ENCODE results near the gene SYNPO2.

Gene SYNPO2

DNA sequence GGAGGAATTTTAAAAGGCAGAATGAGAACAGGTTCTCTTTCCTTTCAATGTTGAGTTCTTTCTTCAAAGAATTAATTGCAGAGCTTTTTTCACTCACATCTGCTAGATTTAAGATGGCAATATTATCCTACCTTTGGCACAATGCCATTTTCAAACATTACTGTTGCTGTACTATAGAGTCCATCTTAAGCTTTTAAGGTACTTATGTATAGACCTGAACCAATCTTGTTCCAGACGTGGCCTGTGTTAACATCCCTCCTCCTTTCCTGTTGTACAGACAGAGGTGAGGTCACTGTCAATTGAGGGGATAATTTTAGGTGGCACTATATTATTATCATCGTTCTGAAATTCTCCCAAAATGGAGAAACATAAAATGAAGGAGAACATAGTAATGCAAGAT is 194.0 kb downstream of the SYNPO2 start:
- DNase-seq: no peak

DNA sequence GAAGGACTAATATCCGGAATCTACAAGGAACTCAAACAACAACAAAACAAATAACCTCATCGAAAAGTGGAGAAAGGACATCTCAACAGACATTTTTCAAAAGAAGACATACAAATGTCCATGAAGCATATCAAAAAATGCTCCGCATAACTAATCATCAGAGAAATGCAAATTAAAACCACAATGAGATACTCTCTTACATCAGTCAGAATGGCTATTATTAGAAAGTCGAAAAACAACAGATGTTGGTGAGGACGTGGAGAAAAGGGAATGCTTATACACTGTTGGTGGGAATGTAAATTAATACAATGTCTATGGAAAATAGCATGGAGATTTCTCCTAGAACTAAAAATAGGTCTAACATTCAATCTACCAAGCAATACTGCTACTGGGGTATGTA is 195.9 kb downstream of the SYNPO2 start:
- no peak for DNase-seq

DNA sequence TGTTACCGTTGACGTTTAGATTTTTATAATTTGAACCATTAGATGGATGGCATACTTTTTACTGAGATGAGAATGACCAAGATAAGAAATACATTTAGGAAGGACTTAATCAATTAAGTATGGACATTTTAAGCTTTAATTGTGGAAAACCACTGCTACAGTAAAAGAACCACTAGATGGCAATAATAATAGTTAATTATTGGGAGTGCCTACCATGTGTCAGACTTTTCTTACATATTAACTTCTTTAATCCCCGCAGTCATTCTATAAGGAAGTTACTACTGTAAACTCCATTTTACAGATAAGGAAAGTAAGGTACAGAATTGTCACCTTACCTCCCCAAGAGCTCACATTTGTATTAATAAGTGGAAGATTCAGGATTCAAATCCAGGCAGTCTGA is 198.5 kb downstream of the SYNPO2 start:
- DNase-seq: no peak

DNA sequence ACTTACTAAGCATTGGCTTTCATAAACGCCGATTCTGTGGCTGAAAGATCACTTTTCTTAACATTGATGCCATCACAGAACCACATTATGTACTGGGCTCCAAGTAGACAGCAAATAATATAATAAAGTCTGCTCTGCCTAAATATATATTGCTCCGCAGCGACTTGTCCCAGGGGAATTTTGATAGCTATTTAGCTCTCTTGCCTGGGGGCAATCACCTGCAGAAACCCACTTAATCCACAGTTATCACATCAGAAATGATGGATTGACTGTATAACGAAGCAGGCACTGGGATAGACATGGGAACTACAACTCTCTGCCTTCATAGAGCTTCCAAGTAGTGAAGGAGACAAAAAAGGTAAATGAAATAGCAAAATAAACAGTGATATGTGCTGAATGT is 199.0 kb downstream of the SYNPO2 start:
- no peak for DNase-seq

DNA sequence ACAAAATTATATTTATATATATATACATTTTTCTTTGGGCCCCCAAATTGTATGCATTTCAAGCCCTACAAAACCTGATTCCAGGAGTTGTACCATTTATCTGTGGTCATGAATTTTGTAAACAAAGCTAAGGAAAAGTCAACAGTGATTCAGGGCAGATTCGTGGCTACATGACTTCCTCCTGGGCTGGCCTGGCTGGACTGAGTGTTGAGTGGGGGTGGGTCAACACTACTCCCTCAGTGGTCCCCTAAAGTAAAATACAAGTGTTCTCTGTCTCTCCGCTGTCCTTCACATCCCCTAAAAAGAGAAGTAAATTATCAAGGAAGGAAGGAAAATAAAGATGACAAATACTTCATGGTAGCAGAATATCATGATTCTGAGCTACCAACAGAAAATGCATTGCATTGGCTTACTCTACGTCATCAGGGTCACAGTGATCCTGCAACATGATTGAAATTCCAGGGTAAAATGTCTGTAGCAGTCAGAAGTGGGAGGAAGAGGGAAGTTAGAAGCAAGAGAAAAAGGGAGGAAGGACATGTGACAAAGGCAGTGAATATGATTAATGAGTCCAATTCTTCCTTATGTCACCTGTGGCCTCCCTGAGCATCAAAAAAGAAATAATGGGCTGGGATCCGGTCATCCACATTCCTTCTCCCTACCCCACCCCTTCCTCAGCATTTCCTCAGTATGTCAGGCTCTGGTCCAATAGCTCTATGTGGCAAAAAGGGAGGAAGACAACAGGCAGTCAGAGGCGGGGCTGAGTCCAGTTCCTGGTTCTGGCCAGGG is 204.6 kb downstream of the SYNPO2 start:
- DNase-seq: no peak

DNA sequence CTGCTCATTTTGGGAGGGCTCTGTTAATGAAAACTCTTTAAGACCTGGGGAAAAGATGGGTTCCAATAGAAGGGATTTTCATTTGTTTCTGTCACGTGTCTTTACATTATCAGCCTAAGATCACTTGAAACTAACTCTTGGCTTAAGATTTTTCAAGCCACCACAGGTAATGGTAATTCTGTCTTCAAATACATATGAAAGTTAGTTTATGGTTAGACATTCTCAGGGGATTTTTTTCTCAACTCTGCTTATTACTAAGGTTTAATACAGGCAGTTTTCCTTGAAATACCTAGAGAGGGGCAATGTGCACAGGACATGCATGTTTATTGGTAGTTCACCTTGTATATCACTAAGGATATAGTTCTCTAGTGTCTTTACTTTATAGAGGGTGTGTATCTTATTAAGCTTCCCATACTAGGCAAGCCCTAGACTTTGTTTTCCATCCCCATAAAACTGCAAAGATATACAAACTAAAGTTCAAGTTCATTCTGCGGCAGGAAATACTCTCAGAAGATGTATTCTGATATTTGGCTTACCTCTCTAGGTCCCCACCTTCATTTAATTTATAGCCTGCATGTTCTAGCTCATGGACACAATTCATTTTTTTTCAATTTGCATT is 208.7 kb downstream of the SYNPO2 start:
- DNase-seq: no peak

DNA sequence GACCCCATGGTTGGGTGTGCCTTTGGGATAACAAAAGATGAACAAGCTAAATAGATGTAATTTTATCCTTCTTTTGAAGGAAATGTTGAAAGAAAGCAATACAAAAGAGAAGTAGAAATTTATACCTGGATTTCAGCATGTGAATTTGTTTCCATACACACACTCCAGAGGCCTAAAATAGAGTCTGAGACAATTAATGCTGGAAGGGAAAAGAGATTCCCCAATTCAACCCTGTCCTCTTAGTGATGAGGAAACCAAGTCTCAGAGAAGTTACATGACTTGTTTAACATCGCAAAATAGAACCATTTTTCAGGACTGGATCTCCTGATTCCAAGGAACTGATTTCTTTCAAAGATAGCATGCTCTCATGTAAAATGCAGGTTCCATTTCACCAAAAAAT is 209.7 kb downstream of the SYNPO2 start:
- DNase-seq: no peak

DNA sequence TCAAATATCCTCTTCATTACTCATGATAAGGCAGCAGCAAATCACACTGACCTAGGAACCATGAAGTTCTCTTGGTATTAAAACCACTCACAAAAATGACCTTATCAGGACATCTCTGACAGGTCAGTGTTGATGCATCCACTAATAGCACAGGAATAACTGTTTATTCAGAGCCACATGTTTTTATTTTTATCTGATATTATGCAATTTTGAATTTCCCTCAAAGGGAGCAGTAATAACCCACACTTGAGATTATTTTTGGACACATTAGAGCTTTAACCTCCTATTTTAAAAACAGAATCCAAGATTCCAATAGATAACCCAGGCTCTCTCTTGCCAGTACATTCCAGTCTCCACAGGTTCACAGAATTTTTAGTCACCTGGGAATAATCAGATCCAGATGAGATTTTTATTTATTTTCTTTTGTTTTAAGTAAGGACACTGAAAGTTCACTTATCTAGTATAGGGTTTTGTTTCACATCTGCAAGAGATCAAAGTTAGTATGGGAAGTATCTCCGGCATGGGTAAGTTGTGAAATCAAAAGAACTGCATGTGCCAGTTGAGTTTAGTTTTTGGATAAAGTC is 210.7 kb downstream of the SYNPO2 start:
- no peak for DNase-seq

DNA sequence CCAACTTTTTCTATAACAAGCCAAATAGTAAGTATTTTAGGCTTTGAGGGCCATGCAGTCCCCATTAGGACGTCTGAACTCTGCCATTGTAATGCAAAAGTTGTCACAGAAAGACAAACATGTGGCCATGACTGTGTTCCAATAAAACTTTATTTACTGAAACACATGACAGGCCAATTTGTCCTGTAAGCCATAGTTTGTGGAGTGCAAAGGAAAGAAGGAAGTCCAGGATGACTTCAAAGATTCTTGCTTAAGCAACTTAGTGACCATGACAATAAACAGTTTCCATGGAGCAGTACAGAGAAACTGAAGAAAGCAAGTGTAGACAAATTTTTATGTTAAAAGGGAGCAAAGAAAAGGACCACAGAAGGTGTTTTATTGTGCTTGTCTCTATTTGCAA is 212.0 kb downstream of the SYNPO2 start:
- no peak for DNase-seq

DNA sequence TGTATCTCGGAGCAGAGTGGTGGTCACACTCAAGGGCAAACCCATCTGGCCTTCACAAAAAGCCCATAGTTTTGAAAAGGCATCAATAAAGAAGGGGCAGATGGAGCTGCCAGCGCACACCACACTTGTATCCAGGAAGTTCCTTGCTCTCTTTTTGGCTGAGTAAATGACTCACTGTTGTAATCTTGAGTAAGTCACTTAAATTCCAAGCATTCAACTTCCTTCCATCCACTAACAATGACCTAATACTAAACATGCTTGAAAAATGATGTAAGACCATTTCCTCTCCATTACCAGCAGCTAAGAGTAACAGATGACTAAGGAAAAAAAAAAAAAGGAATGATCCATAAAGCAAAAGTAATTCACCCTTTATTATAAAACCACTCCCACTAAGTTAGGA is 214.6 kb downstream of the SYNPO2 start:
- no peak for DNase-seq

DNA sequence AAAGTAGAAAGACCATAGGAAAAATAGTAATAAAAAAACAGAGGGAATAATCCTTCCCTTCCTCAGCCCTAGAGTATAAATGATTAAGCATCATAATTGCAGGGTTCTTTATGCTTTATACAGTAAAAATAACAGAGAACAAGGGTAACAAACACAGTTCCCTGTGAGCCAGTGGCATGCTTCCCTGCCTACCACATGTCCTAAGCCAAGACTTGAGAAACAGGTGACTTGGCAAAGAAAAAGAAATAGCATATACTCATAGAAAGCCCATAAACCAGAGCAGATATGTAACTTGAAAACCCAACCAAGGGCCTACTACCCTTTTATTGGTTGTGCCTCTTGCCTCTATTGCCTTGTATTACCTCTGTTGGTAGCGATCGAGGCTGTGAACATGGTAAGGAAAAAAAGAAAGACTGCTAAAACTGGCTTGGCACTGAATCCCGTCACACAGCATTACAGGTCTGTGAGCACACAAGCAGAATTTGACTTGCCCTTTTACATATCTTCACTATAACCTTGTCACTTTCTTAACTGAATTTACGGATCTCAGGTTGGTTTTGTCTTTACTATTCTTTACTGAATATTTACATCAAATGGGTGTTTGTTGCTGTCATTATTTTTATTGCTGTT is 216.1 kb downstream of the SYNPO2 start:
- DNase-seq: no peak

DNA sequence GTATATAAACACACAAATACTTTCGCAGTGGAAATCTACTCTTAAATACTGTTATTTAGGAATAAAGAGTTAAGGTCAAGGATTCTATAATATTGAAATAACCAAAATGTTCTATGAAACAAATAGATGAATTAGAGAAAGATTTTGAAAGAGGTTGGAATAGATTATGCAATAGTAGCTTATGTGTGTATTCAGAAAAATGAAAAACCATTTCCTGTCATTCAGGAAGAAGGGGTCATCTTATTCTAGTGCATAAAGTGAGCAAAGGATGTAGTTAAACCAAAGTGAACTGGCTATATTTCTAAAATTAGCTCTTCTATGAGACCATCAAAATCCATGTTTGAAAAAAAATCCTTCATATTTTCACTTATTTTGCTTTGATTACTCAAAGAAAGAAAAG is 217.0 kb downstream of the SYNPO2 start:
- DNase-seq: no peak

DNA sequence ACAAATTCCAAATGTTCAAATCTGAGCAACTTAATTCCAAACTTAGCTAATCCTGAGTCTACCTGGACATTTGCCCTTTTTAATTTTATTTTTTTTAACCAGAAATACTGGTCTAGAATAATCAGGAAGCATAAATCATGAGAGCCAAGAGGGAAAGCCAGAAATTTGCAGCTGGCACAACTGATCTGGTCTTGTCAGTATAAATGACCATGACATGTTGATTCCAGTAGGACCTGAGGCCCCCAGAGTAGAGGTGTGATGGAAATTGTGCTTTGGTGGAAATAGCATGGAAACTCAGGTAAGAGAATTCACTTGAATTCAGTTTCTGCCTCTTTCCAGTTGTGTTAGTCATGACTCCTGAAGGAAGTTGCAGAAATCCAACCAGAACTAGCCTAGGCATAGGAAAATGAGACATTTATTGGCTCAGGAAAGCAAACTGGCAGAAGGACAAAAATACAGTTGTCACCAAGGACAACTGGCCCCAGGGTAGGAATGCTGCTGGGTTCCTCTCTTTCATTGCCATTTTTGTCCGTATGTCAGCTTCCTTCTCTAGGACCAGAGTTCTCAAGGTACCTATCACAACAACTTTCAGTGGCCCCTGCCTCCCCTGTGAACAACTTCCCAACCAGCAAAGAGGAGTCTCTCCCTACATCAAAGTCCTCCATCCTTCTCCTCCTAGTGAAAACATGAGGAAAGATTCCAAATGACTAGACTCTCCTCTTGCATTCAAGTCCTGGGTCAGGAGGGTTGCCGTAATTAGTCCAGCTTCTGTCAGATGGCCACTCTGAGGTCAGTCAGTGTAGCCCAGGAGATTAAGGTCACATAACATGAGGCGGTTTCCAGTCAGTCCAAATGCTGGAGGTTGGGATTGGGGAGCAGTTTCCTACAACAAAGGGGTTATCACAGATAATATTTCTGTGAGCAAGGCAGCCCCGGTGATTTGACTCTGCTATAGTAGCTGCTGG is 217.7 kb downstream of the SYNPO2 start:
- DNase-seq: no peak

DNA sequence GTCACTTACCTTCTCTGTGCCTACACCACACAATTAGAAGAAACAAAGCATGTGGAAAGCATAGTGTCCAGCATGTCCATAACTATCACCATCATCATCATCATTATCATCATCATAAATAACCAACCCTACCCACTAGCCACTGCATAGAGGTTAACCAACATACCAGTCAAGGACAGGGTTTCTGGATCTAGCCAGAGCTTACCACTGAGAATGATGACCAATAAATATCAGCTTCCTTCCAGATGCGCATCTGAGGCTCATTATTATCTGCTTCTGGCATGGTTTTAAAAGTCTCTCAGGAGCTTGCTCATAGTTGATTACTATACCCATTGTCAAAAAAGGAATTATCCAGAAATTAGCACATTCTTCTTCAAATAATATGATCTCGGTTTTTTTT is 221.5 kb downstream of the SYNPO2 start:
- DNase-seq: no peak

All from CD4-positive, alpha-beta T cell treated with Interleukin-12 subunit alpha and Interleukin-12 subunit beta, for 1 hour (primary cell).